ENCODE results near the gene ST6GALNAC3.
"Not testable (repeated sequence)": the region's sequence is repeated elsewhere in the genome, so short reads cannot be mapped to it uniquely, and the experiment has no call there.

The ST6GALNAC3 gene

DNA sequence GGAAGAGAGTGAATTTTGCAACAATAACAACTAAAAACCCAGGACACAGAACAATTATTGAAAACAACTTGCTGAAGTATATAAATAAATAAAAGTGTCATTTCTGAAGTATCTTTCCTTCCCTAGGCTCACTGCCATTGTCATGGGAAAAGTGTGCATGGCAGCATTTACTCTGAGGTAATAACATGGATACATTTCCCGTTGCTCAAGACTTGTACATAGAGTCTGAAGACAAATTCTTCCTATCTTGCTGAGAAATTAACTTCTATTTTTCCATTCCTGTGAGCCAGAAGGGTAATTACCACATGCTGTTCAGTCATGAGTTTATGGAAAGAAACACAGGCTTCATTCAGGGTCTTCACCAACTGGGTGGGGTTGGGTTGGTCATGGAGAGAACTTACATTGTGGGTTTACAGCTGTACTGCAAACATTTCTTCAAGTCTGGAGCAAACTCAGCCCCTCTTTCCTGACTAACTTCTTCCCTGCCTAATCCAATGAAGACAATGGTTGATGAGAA is 32.2 kb downstream of the ST6GALNAC3 start:
- no peak for DNase-seq (ENCODE audit: low spot score)

- DNase-seq (ENCODE audit: low spot score) = no peak
Observed at GRCh38 chr1:76109404-76109803, 34.9 kb downstream of the ST6GALNAC3 start.

DNA sequence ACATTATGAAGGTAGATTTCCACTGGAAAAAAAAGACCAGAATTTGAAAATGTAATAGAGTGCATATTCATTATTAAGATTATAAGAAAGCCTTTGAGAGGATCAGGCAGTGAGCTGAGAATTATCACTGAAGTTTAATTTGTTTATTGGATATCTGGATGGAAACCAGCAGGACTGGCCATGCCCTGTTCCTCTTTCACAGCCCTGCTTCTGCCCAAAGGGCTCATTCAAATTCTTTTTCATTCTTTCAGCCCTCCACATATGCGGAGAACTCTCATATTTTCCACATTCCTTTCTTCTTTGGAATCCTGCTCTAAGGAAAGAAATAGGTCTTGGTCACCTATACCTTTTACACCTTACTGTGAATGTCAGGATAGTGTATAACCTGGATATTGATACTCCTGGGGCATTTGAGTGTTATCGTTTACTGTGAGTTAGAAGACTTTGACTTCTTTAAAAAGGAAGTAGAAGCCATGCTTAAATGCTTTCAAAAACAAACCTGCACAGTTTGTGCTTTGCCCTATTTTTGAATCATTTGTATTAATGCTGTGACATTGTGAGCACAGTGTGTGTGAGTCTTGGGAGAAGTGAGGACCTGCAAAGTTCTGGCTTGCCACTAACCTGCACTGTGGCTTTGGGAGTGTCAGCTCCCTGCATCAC is 35.5 kb downstream of the ST6GALNAC3 start:
- DNase-seq (ENCODE audit: low spot score) = no peak

- DNase-seq (ENCODE audit: low spot score) = no peak
Observed at GRCh38 chr1:76110666-76111065, 36.1 kb downstream of the ST6GALNAC3 start.

- not testable (repeated sequence) for DNase-seq (ENCODE audit: low spot score)
Observed at GRCh38 chr1:76112321-76112720, 37.8 kb downstream of the ST6GALNAC3 start.

DNA sequence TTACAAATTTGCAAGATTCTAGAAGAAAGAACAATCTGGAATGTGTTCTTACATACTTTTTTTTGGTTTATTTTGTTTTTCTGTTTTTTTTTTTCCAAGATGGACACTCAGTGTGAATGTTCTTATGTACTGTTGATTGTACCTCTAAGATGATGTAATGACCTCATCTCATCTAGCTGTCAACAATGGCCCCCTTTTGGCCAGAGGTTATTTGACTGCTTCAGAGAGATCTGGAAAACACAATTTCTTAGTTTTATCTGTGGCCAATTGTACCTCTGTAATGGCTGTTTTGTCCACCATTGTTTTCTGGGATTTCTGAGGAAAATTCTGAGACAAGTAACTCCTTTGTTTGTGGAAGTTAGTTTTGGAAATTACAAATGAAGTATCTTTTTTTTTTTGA is 38.9 kb downstream of the ST6GALNAC3 start:
- DNase-seq (ENCODE audit: low spot score) = no peak

GRCh38 chr1:76115171-76115570 is 40.6 kb downstream of the ST6GALNAC3 start:
- DNase-seq (ENCODE audit: low spot score) = no peak

GRCh38 chr1:76121850-76122249 is 47.3 kb downstream of the ST6GALNAC3 start:
- DNase-seq (ENCODE audit: low spot score) = no peak

- no peak for DNase-seq (ENCODE audit: low spot score)
Observed at GRCh38 chr1:76122271-76122670, 47.7 kb downstream of the ST6GALNAC3 start.

DNA sequence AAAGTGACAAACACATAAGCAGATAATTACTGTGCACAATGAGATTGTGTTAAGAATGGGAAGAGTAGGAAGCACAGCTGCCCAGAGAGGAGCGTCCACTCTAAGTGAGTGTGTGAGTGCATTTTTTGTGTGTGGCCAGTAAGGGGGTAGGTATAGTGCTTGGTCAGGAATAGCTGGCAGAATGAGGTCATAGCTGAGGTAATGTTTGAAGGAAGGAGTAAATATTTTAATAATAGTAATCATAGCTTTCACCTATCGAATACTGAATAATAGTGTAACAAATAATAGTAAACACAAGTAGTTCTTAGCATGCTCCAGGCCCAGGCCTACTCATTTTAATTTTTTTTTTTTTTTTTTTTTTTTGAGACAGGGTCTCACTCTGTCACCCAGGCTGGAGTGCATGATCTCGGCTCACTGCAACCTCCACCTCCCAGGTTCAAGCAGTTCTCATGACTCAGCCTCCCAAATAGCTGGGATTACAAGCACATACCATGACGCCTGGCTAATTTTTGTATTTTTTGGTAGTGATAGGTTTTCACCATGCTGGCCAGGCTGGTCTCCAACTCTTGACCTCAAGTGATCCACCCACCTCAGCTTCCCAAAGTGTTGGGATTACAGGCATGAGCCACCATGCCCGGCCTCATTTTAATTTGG is 49.0 kb downstream of the ST6GALNAC3 start:
- DNase-seq (ENCODE audit: low spot score) = not testable (repeated sequence)

- no peak for DNase-seq (ENCODE audit: low spot score)
Observed at GRCh38 chr1:76124196-76124595, 49.6 kb downstream of the ST6GALNAC3 start.

GRCh38 chr1:76125473-76126219 is 51.1 kb downstream of the ST6GALNAC3 start:
- no peak for DNase-seq (ENCODE audit: low spot score)

DNA sequence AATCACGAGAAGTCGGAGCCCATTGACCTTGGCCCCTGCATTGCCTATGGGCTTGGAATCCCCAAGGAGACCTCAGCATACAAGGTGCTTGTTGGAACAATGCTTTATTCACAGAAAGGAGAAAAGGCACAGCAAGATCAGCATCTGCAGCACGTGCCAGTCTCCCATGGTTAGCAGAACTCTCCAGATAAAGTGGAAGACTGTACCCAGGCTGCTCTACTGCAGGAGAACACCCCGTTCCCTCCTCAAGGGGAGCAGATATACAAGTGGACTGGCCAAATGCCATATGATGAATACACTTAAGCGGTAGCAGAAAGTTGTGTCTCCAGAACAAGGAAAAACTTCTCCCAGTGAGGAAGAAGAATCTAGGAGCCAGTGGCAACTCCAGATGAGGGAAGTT is 53.5 kb downstream of the ST6GALNAC3 start:
- no peak for DNase-seq (ENCODE audit: low spot score)

DNA sequence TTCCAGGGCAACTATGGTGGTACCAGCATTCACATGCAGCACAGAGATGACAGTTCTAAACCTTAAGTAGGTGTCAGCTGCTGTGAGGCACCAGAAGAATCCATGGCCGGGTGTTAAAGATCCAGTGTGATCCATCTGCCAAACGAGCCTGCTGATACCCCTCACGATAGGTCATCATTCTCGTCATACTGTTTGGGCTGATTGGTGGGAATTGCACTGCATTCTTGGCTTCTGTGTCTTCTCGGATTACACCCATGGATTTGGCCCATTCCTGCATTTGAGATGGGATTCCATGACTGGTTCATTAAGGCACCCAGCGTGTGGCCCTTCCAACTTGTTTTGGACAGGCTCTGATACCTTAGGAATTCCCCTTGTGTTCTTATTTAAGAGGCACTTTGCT is 55.2 kb downstream of the ST6GALNAC3 start:
- no peak for DNase-seq (ENCODE audit: low spot score)

GRCh38 chr1:76130992-76131391 is 56.4 kb downstream of the ST6GALNAC3 start:
- DNase-seq (ENCODE audit: low spot score) = no peak

DNA sequence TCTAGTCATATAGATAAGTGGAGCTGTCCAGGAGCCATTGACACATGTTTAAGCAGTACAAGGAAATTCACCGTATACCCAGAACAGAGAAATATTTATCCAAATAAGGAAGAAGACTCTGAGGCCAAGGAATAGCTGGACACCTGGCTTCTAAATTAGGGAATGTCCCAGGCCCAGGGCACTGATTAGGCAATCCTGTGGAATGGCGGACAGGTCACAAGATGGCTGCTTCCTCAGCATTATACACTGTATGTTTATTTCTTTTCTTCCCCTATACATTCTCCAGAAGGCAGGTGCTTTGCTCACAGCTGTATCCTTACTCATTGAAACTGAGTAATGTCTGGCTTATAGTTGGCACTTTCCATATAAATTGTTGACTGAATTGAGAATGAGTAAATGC is 59.4 kb downstream of the ST6GALNAC3 start:
- no peak for DNase-seq (ENCODE audit: low spot score)

GRCh38 chr1:76135835-76136234 is 61.3 kb downstream of the ST6GALNAC3 start:
- no peak for DNase-seq (ENCODE audit: low spot score)

DNA sequence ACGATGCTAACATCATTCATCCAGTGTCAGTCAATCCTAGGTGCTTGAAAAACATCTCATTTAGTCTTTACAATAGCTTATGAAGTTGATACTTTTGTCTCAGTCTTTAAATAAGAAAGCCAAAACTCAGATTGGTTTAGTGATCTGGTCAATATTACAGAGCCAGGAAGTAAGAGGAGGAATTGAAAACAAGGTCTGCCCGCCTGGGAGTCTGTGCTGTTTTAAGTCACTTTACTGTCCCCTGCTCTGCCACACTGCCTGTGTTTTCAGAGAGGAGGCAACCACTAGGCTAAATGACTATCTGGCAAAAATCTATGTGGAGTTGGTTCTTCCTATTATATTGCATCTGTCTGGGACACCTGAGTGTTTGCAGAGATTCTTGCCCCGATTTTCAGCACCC is 62.3 kb downstream of the ST6GALNAC3 start:
- no peak for DNase-seq (ENCODE audit: low spot score)

DNA sequence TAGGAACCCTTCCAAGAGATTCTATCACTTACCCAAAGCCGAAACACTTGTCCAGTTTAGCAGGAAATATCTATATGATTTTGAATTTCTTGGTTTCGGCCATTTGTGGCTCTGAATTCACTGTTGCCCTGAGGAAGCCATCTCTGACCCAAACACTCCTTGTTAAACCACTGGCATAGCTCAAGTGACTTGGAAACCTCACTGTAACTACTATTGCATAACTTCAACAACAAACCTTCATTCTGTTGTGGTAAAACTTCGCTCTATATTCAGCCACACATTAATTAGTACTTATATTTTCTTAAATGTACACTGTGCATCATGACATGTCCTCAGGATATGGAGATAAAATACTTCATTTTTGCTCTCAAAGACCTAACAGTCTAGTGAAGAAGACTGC is 63.2 kb downstream of the ST6GALNAC3 start:
- no peak for DNase-seq (ENCODE audit: low spot score)

DNA sequence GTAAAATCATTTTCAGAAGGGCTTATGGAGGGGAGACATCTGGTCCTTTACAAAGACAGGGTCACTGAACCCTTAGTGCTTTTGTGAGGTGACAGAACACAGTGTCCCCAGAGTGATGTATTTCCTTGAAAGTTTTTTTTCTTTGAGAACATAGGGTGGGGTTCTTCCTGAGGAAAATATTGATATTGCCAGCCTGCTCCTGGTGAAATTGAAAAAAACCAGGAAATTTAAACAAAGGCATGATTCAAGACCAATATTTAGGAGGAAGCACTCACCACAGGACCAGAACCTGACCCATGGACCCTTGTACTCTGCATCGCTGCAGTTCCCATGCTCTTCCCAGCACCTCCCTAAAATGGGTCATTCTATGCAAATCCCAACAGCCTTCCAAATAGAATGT is 63.7 kb downstream of the ST6GALNAC3 start:
- DNase-seq (ENCODE audit: low spot score) = no peak

DNA sequence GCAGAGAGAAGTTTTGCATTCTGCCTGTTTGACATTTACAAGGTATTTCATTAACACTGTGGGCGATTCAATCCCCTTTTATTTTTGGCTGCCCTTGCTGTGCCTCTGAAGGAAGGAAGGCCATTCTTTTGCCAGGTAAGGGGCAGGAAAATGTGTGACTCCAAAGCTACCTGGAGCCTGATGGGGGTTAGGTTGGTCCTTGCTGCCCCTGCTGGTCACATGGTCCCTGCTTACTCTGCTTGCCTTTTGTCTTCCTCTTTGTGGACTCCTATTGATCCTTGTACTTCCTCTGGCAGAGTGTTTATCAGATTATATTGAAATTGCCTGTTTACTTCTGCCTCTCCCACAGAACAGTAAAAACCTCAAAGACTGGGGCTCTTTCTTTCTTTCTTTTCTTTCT is 65.7 kb downstream of the ST6GALNAC3 start:
- DNase-seq (ENCODE audit: low spot score) = no peak

GRCh38 chr1:76141929-76142328 is 67.4 kb downstream of the ST6GALNAC3 start:
- DNase-seq (ENCODE audit: low spot score) = no peak

Data from hematopoietic multipotent progenitor cell treated with erythropoietin and hydrocortisone succinate and interleukin-3 and kit ligand, for 15 days (in vitro differentiated cells).